ENCODE data around the gene SPAG16. TPM values are rescaled to one million over a fixed set of nuclear protein-coding genes. Genes with fewer than 3 reads are reported as not detected.

SPAG16 gene
- total and polyA plus RNA-seq, 2 donors (not counting 1 experiment from before 2014, with no cell fraction given), result 3.4 to 8.6 TPM

- no peaks in the 10 kb centered on the region for H3K4me1 ChIP-seq (ENCODE audit: control insufficient read depth in 2 of 2, insufficient read depth in 2 of 2, low read length in 2 of 2)
- H3K27me3 ChIP-seq (replicated peaks in 1 of 4; ENCODE audit: control extremely low read depth in 1 of 4, control insufficient read depth in 3 of 4, insufficient read depth in 4 of 4, low read length in 3 of 4), result no peaks in the 10 kb centered on the region
- DNase-seq (no peak), ATAC-seq (ENCODE audit: low read depth) (no peak)
- H3K4me3 Mint-ChIP-seq, result no peak overlapping the region
- H3K79me2 ChIP-seq (ENCODE audit: control insufficient read depth, insufficient read depth, low read length), result no peaks in the 10 kb centered on the region
- no peak overlapping the region for H3K27ac ChIP-seq (ENCODE audit: low read length in 2 of 2)
- no peak overlapping the region for H2AFZ ChIP-seq (ENCODE audit: insufficient read depth, low read depth, low read length, poor library complexity, severe bottlenecking)
- no peak overlapping the region for H3K4me2 ChIP-seq (replicated peaks; ENCODE audit: low read depth, low read length, poor library complexity, severe bottlenecking)
- intact Hi-C loops (cut with micrococcal nuclease), result no loop called here
- TF ChIP-seq EZH2 (IDR thresholded peaks at IDR 0.05; ENCODE audit: borderline replicate concordance, insufficient read depth, low read depth, low read length, poor library complexity, severe bottlenecking), result no peak
- no peak for TF ChIP-seq CTCF (IDR thresholded peaks at IDR 0.05)
- no peaks in the 10 kb centered on the region for H3K9me3 Mint-ChIP-seq (ENCODE audit: insufficient read depth)
- ChIA-PET CTCF (no interaction called here), POLR2A (no interaction called here)
- H3K4me3 ChIP-seq (ENCODE audit: control extremely low read depth in 1 of 5, extremely low read depth in 1 of 5, insufficient read depth in 1 of 5, low read depth in 2 of 5, low read length in 4 of 5), result no peak overlapping the region
- H3K36me3 ChIP-seq (replicated peaks in 1 of 2; ENCODE audit: control extremely low read depth in 1 of 2, control insufficient read depth in 1 of 2, extremely low read depth in 1 of 2, insufficient read depth in 2 of 2, low read length in 1 of 2), result no peaks in the 10 kb centered on the region
- WGBS (ENCODE audit: insufficient coverage), result no CpG with 5 or more reads among the region's 1 CpG
- no peak overlapping the region for H3K27ac Mint-ChIP-seq
- H3K9me3 ChIP-seq (ENCODE audit: control extremely low read depth in 1 of 3, control insufficient read depth in 2 of 3, insufficient read depth in 1 of 3, low read length in 2 of 3), result no peaks in the 10 kb centered on the region
- H4K20me1 ChIP-seq (ENCODE audit: control insufficient read depth, insufficient read depth, low read length, poor library complexity, severe bottlenecking), result no peaks in the 10 kb centered on the region
- no peaks in the 10 kb centered on the region for H3K4me1 Mint-ChIP-seq
- no peak overlapping the region for H3K9ac ChIP-seq (ENCODE audit: low read length)
- no peaks in the 10 kb centered on the region for H3K27me3 Mint-ChIP-seq
Measured at GRCh38 chr2:213689585-213689984, 405.3 kb downstream of the SPAG16 start.

- H3K4me3 Mint-ChIP-seq, result no peak overlapping the region
- H3K4me1 Mint-ChIP-seq, result no peaks in the 10 kb centered on the region
- H3K9ac ChIP-seq (ENCODE audit: low read length), result no peak overlapping the region
Measured at GRCh38 chr2:213691351-213691750, 407.1 kb downstream of the SPAG16 start.

More at GRCh38 chr2:213691351-213691750, 407.1 kb downstream of the SPAG16 start:
- Histone ChIP-seq H3K4me2 (replicated peaks; ENCODE audit: low read depth, low read length, poor library complexity, severe bottlenecking) (no peak overlapping the region), H3K27me3 (replicated peaks in 1 of 4; ENCODE audit: control extremely low read depth in 1 of 4, control insufficient read depth in 3 of 4, insufficient read depth in 4 of 4, low read length in 3 of 4) (no peaks in the 10 kb centered on the region), H4K20me1 (ENCODE audit: control insufficient read depth, insufficient read depth, low read length, poor library complexity, severe bottlenecking) (no peaks in the 10 kb centered on the region), H2AFZ (ENCODE audit: insufficient read depth, low read depth, low read length, poor library complexity, severe bottlenecking) (no peak overlapping the region), H3K27ac (ENCODE audit: low read length in 2 of 2) (no peak overlapping the region), H3K4me1 (ENCODE audit: control insufficient read depth in 2 of 2, insufficient read depth in 2 of 2, low read length in 2 of 2) (no peaks in the 10 kb centered on the region), H3K4me3 (ENCODE audit: control extremely low read depth in 1 of 5, extremely low read depth in 1 of 5, insufficient read depth in 1 of 5, low read depth in 2 of 5, low read length in 4 of 5) (no peak overlapping the region), H3K36me3 (replicated peaks in 1 of 2; ENCODE audit: control extremely low read depth in 1 of 2, control insufficient read depth in 1 of 2, extremely low read depth in 1 of 2, insufficient read depth in 2 of 2, low read length in 1 of 2) (no peaks in the 10 kb centered on the region), H3K79me2 (ENCODE audit: control insufficient read depth, insufficient read depth, low read length) (no peaks in the 10 kb centered on the region), H3K9me3 (ENCODE audit: control extremely low read depth in 1 of 3, control insufficient read depth in 2 of 3, insufficient read depth in 1 of 3, low read length in 2 of 3) (no peaks in the 10 kb centered on the region)
- TF ChIP-seq EZH2 (IDR thresholded peaks at IDR 0.05; ENCODE audit: borderline replicate concordance, insufficient read depth, low read depth, low read length, poor library complexity, severe bottlenecking), result no peak
- no peak for TF ChIP-seq CTCF (IDR thresholded peaks at IDR 0.05)
- ChIA-PET CTCF (no interaction called here), POLR2A (no interaction called here)
- intact Hi-C loops (cut with micrococcal nuclease), result no loop called here
- no peaks in the 10 kb centered on the region for H3K27me3 Mint-ChIP-seq
- DNase-seq, result no peak
- H3K9me3 Mint-ChIP-seq (ENCODE audit: insufficient read depth), result no peaks in the 10 kb centered on the region
- H3K27ac Mint-ChIP-seq, result no peak overlapping the region
- ATAC-seq (ENCODE audit: low read depth), result no peak

Data from B cell (primary cell).